Frontal cortex (tissue), 4 donors: ENCODE results near the gene SLC35G2. TPM values are rescaled to one million over a fixed set of nuclear protein-coding genes. Genes with fewer than 3 reads are reported as not detected.
"Not testable (repeated sequence)": the region's sequence is repeated elsewhere in the genome, so short reads cannot be mapped to it uniquely, and the experiment has no call there.

Experiments used
- DNase-seq, 2 donors: peaks; one replicate each; pipeline ENCODE4 v3.0.0; 2012; ENCODE audit warnings: low spot score in 2 of 2
- FAIRE-seq: peaks from 2 replicates; lab custom pipeline; 2012; peaks lifted over from hg19 to GRCh38; lab: Jason Lieb, UNC
- total RNA-seq: library from RNA; depleted of rRNA; stranded (reverse); fragments of >200 nt; gene quantifications from one replicate; pipeline ENCODE4 v1.2.3, GENCODE V29; 2014
- donor health status: control.
- donor health status: control.
- donor health status: control.

SLC35G2 gene
- total RNA-seq, 1 donor from 2014 or later: 11.8 TPM

DNA sequence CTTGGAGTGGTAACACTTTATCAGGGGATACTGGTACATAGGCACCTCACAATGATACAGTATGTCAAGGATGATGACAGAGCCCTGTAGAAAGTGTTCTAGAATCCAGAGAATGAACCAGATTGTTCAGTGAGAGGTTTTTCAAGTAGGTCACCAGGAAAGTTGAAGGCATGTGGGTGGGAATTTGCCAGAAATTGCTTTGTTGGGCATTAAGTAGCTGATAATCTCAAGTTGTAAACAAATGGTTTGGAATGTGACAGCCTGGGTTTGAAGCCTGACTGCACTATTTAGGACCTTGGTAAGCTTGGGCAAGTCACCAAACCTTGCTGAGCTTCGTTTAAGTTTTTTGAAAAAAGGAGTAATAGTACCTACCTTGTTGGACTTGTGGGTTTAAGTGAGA, 12.5 kb downstream of the SLC35G2 start:
- no peak for FAIRE-seq
- DNase-seq: no peak

DNA sequence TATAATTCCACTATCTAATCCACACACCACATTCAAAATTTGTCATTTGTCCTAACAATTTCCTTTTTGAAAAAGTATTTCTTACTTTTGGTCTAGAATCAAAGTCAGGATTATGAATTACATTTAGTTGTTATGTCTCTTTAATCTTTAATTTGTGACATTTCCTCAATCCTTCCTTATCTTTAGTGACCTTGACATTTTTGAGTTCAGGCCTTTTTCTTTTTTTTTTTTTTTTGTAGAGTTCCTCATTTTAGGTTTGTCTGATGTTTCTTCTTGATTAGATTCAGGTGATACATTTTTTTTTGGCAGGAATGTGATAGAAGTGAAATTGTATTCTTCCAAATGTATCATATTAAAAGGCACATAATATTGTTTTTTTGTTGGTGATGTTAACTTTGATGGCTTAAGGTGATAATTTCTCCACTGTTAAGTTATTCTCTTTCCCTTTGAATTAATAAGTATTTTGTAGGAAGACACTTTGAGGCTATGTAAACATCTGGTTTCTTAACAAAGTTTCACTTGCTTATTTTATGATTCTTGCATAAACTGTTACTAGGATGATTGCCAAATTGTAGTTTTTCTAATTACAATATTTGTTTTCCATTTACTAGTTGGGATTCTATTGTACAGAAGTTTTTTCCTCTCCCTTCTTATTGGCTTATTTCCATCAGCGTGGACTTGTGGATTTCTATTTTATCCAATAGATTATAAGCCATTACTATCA, 16.3 kb downstream of the SLC35G2 start:
- FAIRE-seq: no peak
- no peak for DNase-seq

DNA sequence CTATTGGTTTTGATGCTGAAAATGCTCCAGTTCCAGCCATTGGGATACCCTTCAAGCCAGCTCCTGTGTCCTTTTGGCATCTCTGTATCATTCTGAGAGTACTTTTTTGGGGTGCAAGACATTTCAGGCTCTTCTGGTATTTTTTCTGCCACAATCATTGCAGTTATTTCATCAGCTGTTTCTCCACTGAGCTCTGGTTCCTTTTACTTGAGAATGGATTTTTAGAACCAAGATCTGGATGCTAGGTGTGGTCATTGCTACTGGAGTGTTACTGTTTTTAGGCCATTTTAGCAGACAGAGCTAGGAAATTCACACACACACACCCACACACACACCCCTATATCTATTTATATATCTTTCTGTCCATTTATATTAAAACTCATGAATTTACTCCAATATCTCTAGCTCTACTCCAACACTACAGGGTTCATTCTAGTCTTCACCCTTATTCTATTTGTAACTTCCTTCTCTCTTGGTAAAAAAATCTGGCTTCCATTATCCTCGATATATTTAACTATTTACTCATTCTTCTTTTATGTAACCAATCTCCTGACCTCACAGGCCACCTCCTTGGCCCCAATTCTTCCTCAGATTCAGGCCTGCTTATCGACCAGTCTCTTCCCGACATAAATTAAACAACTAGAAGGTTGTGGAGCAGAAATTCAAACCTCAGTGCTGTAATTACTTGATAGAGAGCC, 17.0 kb downstream of the SLC35G2 start:
- no peak for FAIRE-seq
- no peak for DNase-seq

DNA sequence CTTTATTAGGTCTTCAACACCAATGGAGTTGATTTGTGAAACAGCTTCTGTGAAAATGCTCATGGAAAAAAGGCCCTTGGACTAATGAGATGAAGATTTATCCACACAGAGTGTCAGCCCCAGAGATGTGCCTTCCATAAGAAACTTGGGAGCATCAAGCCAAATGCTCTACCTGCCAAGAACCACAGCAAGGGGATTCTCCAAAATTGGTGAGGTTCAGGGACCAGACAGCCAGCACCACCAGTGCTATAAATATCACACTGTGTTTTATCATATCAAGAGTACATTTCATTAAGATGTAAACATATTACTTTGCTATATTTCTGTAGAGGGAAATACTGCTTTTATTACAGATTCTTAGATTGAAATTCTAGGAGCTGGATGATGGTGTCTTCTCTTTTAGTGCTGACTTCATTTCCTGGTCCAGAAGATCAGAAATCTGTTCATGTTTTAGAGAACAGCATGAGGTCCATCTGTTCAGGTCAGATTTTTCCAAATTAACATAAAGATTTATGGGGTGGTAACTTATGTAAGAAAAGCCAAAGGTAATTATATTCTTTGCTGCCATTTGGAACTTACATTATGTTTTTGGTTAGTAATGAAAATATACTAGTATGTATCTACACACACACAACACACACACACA, 17.7 kb downstream of the SLC35G2 start:
- FAIRE-seq (no peak), DNase-seq (no peak)

DNA sequence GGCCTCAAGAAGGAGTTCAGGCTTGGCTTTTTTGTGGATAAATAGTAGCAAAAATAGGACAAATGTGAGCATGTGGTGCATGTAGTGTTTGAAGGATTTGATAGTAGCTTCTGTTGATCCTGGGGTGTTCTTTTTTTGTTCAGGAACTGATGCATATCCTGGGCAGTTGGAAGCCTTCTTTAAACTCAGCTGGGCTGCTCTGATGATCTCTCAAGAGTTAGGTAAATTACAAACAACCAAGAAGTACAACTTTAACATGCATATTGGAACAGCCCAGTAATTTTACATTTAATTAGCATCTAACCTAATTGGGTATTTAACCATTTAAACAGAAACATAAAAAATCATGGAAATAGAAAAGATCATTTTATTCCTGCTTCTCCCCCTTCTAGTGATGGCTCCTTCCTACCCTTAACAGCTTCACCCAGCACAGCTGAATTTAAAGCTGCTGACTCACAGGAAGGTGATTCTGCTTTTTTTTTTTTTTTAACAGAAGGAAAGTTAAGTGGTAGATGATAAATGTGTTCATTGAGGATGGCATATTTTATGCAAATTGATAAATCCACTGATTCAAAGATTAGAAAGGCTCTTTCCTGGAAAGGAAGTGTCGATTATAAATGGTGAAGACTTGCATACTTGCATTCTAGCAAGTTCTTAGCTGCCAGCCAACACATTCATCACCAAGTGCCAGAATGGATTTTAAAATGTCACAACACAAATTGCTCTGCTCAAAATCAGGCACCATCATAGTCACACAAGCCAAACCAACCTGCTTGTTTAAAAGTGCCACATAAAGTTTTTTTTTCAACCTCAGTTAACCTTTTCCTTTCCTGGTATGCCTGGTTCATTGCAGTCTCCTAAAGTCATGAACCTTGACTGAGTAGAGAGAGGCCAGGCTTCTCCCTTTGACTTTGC, 20.0 kb downstream of the SLC35G2 start:
- DNase-seq (peak in 1 of 2 donors; percentile 25), FAIRE-seq (no peak)

DNA sequence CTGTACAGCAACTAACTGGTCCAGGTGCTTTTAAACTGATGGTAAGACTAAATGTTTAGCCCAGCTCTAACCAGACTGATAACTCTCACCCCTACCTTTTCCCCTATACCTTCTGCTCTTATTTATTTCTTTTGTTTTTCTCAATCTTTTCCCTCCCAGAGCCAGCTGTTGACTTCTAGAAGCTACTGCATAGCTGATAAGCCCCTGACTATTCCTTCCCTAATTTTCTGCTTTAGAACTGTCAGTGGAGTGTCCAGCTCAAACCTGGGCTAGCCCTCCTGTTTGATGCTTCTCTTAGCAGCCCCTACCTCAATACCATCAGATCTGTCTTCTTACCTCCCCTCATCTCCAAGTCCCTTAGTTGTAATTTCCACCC, 20.6 kb downstream of the SLC35G2 start:
- FAIRE-seq: no peak
- DNase-seq: no peak

DNA sequence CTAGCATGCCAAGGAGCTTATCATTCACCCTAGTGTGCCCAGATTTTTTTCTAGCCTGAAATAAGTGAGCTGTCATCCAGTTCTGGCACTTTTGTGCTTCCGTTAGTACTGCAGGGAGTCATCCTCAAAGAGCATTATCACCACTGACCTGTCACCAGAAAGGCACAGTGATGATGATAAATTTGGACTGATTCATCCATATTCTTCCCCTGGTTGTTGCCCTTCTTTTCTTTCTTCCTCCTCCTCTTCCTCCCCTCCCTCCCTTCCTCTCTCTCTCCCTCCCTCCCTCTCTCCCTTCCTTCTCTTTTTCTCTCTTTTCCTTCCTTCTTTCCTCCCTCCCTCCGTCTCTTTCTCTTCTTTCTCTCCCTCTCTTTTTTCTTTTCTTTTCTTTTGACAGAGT, 21.3 kb downstream of the SLC35G2 start:
- DNase-seq (no peak), FAIRE-seq (no peak)

DNA sequence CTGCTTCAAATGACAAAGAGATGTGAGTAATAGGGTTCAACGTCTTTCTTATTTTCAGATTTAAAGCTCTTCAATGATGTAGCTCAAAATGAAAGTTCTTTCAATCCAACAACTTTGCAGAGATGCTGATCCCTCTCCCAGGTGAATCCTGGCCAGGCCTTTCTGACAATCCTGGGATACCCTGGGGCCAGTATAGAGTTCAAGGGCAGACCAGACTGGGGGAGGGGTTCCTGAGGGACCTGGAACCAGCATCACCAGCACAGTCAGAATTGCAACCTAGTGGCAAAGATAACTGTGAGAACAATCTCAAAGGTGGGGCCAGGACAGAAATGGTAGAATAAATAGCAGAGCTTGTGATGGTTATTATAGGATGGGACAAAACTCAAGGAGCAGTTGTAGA, 23.4 kb downstream of the SLC35G2 start:
- DNase-seq: no peak
- FAIRE-seq: no peak

DNA sequence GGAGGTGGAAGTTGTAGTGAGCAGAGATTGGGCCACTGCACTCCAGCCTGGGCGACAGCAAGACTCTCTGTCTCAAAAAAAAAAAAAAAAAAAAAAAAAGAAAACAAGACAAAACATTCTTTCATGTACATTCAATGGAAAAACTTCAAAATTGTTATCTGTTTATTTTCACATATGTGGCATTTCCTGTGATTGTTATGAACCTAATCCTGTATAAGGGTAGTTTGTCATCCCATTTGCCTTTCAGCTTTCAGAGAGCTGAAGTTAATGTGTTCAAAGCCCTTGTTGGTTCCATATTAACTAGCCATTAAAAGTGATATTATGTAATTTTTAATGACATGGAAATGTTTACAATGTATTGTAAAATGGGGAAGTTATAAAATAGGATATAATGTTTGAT, 25.8 kb downstream of the SLC35G2 start:
- DNase-seq (no peak), FAIRE-seq (no peak)

DNA sequence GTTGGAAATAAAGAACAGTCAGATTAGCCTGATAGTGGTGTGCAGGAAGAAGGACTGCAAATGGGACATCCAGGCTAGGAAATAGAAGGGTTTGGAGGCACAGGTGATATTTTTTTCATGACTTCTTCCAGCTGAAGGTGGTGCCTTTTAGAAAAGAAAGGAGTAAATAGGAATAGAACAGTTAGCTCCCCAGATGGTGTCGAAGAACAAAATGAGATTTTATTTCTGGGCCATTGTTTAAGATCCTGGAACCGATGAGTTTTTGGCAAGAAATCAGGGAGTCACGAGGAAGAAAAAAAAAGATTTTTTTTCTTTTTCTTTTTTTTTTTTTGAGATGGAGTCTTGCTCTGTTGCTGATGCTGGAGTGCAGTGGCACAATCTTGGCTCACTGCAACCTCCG, 33.3 kb downstream of the SLC35G2 start:
- FAIRE-seq: no peak

DNA sequence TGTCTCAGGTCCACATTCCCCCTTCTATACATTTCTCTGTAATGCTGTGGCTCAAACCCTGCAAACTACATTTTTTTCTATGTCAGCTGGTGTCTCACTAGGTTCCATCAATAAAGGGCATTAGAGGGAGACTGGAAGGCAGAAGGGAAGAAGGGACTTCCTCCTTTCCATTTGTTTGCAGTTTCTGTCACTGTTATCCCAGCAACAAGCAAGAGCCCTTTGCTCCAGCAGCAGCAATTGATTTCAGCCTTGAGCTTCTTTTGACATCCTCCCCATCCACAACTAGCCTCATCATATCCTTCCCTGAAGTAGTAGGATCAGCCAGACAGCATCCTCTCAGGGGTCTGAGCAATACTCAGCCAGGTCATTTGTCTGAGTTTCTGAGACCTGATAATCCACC, 37.7 kb downstream of the SLC35G2 start:
- DNase-seq: no peak

More for the DNA sequence above, 33.3 kb downstream of the SLC35G2 start:
- DNase-seq: no peak

DNA sequence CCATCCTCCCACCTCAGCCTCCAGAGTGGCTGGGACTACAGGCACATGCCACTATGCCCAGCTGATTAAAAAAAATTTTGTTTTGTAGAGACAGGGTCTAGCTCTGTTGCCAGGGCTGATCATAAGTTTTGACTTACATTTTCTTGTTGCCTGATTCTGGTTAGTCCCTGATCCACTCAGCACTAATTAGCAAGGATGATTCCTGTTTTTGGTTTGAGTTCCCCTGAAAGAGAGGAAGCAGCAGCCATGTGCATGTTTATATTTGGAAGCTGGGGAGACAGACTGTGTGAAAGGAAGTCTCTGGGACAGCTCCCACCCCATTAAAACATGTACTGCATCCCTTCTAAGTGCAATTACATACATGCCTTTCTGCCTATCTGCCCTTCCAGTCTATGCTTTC, 39.5 kb downstream of the SLC35G2 start:
- FAIRE-seq (no peak), DNase-seq (no peak)

More for the DNA sequence above, 37.7 kb downstream of the SLC35G2 start:
- no peak for FAIRE-seq

DNA sequence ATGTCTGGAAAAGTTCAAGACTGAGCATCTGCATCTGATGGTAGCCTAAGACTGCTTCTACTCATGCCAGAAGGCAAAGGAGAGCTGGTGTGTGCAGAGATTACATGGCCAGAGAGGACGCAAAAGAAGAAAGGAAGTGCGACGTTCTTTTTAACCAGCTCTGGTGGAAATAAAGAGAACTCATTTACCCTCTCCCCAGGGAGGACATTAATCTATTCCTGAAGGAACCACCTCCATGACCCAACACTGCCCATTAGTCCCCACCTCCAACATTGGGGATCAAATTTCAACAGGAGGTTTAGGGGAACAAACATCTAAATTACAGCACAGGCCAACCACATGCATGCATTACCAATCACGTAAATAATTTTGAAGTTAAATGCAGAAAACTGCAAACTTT, 41.6 kb downstream of the SLC35G2 start:
- FAIRE-seq (no peak), DNase-seq (no peak)

DNA sequence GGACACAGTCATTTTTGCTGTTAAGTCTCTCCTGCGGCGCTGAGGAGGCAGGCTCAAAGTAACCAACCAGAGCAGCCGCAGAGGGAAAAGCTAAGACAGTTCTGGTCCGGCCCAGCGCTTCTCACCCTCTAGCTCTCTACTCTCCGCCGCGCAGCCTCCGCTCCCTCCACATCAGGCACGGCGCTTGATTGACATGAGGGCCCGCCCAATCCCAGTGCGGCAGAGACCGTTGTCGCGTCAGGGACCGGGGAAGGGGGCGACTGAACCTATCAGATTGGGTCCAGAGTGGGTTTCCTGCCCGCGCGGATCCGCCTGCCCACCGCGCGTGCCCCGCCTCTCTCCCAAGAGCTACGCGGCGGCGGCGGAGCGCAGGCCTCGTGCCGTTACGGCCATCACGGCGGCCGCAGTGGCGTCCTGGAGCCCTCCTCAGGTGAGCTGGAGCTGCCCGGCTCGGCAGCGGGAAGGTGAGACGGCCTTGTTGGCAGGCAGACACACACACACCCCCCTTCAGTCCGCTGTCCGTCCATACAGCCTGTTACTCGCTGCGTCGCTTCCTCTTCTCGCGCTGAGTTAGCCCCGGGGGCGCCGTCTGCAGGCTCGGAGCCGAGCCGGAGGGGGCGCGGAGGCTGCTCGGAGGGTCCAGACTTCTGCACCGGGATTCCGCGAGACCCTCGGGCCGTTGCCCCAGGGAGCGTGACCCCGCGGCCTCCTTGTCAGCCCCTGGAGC, 43.1 kb downstream of the SLC35G2 start, which contains the start of gene NCK1:
Gene NCK1 (plus strand): TSS at position 319 of the 727 bp plus-strand sequence. CDS start 65,794 bp downstream, outside the sequence.
- FAIRE-seq: no peak
- peak; percentile 87 to 89 for DNase-seq

DNA sequence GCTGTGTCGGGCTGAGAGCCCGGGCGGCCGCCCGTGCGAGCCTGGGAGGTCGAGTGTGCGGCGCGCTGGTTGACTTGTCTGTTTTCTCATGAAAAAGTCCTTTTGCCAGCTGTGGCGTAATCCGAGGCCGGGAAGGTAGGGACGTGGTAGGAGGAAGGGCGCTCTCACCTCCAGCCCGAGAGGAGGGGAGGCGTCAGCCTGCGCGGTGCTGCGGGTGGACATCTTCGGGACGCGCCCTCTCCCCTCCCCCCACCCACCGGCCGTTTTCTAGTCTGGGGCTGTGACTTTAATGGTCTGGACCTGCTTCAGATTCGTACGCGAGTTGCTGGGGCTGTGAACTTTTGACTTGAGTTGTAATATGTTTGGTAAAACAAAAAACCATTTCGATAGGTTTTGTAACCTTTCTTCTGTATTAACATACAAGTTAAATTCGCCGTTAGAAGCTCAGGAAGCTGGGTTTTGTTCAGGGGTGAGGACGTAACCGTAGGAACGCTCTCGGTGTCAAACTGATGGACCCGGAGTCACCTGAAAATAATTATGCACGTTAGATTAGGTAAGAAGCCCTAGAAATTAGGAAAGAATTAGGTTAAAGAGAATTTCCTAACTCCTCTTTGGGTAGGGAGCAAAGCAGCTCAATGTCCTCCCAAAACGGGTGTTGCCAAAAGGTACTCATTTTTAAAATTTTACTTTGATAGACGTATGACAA, 43.8 kb downstream of the SLC35G2 start:
- peak in 1 of 2 donors; percentile 35 for DNase-seq
- no peak for FAIRE-seq

DNA sequence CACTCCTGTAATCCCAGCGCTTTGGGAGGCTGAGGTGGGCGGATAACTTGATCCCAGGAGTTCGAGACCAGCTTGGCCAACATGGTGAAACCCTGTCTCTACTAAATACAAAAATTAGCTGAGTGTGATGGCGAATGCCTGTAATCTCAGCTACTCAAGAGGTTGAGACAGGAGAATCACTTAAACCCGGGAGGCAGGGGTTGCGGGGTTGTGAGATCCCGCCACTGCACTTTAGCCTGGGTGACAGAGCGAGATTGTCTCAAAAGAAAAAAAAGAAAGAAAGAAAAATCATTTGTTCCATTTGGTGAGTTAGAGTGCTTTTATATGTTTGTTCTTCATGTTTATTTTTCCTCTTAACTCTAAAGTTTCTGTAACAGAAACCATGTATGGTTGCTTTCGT, 50.4 kb downstream of the SLC35G2 start:
- DNase-seq (no peak), FAIRE-seq (no peak)

DNA sequence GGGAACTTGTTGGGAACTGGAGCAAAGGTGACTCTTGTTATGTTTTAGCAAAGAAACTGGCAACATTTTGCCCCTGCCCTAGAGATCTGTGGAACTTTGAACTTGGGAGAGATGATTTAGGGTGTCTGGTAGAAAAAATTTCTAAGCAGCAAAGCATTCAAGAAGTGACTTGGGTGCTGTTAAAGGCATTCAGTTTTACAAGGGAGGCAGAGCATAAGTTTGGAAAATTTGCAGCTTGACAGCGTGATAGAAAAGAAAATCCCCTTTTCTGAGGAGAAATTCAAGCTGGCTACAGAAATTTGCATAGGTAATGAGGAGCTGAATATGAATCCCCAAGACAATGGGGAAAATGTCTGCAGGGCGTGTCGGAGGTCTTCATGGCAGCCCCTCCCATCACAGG, 53.3 kb downstream of the SLC35G2 start:
- not testable (repeated sequence) for DNase-seq, FAIRE-seq

DNA sequence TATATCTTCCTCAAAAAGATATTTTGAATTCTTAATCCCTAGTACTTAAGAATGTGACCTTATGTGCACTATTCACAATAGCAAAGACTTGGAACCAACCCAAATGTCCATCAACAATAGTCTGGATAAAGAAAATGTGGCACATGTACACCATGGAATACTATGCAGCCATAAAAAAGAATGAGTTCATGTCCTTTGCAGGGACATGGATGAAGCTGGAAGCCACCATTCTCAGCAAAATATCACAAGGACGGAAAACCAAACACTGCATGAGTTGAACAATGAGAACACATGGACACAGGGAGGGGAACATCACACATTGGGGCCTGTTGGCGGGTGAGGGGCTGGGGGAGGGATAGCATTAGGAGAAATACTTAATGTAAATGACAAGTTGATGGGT, 60.6 kb downstream of the SLC35G2 start:
- FAIRE-seq: not testable (repeated sequence)

DNA sequence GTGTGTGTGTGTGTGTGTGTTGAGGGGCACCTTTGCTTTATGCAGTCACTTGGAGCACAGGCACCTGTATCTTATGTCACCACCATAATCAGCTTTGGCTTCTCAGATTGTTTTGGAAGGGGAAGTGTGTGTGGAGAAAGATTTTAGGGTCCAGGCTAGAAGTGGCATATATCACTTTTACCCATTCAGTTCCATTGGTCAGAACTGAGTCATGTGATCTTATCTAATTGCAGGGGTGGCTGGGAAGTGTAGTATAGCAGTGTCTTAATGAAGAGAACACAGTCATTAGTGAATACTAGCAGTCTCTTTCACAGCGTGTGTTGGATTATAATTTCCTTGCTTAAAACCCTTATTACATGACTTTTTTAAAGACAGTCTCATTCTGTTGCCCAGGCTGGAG, 63.6 kb downstream of the SLC35G2 start:
- FAIRE-seq: no peak

More for the DNA sequence above, 60.6 kb downstream of the SLC35G2 start:
- not testable (repeated sequence) for DNase-seq

More for the DNA sequence above, 63.6 kb downstream of the SLC35G2 start:
- no peak for DNase-seq
